NB4 (cell line): ENCODE measurements around the gene USP17L21.
"Not testable (repeated sequence)": the region's sequence is repeated elsewhere in the genome, so short reads cannot be mapped to it uniquely, and the experiment has no call there.

ENCODE experiments used
- DNase-seq: peaks from one replicate; pipeline ENCODE4 v3.0.0; 2010; ENCODE audit warnings: low read depth
- H3K4me3 ChIP-seq: one replicate; pipeline ENCODE4 v1.5.1; 2011; ENCODE audit warnings: mild to moderate bottlenecking, low read depth, low read length, moderate library complexity

Gene USP17L21

DNA sequence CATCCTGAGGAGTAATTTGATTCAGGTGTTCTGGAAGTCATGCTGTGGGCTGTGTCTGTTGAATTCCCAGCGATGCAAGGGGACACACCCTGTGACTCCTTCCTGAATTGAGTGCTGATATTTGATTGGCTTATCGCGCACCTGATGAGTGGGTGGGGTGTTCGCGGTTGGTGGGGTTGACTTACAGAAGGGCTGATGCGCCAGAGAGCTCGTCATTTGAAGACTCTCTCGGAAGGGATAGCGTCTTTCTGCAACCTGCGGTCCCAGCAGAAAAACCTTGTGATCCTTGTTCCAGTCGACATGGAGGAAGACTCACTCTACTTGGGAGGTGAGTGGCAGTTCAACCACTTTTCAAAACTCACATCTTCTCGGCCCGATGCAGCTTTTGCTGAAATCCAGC lies at the start of gene USP17L21:
Gene USP17L21 (plus strand): TSS at position 301 of the 400 bp plus-strand sequence. CDS start 0 bp downstream, at position 301.
- H3K4me3 ChIP-seq: not testable (repeated sequence)

DNA sequence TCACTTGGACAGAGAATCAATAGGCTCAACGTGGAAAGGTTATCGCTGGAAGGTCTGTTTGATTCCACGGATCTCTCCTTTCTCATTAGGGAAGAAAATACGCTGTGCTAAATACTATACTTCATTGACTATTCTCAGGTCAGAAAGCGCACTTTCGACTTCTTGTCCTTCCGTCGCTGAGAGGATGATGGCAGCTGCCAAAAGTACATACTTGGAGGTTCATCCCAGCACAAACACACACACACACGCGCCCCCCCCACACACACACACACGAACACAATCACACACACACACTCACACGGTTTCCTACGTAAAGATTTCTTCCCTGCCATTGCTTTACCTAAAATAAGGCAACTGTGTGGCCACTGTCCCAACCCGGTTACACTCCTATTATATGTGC lies 48.0 kb upstream of the USP17L21 start:
- not testable (repeated sequence) for H3K4me3 ChIP-seq, DNase-seq

More for the DNA sequence above, at the start of gene USP17L21:
- not testable (repeated sequence) for DNase-seq

- not testable (repeated sequence) for DNase-seq, H3K4me3 ChIP-seq
Measured at GRCh38 chr4:9215105-9215504, 47.6 kb upstream of the USP17L21 start, which contains the start of gene USP17L11. Gene USP17L11 (plus strand): TSS chr4:9215405. CDS start chr4:9215405, 0 bp downstream.

- not testable (repeated sequence) for DNase-seq, H3K4me3 ChIP-seq
Measured at GRCh38 chr4:9219852-9220251, 42.8 kb upstream of the USP17L21 start, which contains the start of gene USP17L12. Gene USP17L12 (plus strand): TSS chr4:9220152. CDS start chr4:9220152, 0 bp downstream.

GRCh38 chr4:9224596-9224995 lies 38.1 kb upstream of the USP17L21 start, which contains the start of gene USP17L13:
Gene USP17L13 (plus strand): TSS chr4:9224896. CDS start chr4:9224896, 0 bp downstream.
- H3K4me3 ChIP-seq, DNase-seq: not testable (repeated sequence)

DNA sequence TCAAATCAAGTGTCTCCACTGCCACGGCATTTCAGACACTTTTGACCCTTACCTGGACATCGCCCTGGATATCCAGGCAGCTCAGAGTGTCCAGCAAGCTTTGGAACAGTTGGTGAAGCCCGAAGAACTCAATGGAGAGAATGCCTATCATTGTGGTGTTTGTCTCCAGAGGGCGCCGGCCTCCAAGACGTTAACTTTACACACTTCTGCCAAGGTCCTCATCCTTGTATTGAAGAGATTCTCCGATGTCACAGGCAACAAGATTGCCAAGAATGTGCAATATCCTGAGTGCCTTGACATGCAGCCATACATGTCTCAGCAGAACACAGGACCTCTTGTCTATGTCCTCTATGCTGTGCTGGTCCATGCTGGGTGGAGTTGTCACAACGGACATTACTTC lies 32.4 kb upstream of the USP17L21 start:
- DNase-seq, H3K4me3 ChIP-seq: not testable (repeated sequence)

DNA sequence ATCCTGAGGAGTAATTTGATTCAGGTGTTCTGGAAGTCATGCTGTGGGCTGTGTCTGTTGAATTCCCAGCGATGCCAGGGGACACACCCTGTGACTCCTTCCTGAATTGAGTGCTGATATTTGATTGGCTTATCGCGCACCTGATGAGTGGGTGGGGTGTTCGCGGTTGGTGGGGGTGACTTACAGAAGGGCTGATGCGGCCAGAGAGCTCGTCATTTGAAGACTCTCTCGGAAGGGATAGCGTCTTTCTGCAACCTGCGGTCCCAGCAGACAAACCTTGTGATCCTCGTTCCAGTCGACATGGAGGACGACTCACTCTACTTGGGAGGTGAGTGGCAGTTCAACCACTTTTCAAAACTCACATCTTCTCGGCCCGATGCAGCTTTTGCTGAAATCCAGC lies 28.6 kb upstream of the USP17L21 start, which contains the start of gene USP17L15:
Gene USP17L15 (plus strand): TSS at position 301 of the 400 bp plus-strand sequence. CDS start 0 bp downstream, at position 301.
- not testable (repeated sequence) for DNase-seq, H3K4me3 ChIP-seq

GRCh38 chr4:9238461-9238860 lies 24.2 kb upstream of the USP17L21 start:
- H3K4me3 ChIP-seq: not testable (repeated sequence)
- DNase-seq: peak; percentile 1

- H3K4me3 ChIP-seq: not testable (repeated sequence)
Measured at GRCh38 chr4:9243579-9243978, 19.1 kb upstream of the USP17L21 start, which contains the start of gene USP17L17. Gene USP17L17 (plus strand): TSS chr4:9243879. CDS start chr4:9243879, 0 bp downstream.

DNA sequence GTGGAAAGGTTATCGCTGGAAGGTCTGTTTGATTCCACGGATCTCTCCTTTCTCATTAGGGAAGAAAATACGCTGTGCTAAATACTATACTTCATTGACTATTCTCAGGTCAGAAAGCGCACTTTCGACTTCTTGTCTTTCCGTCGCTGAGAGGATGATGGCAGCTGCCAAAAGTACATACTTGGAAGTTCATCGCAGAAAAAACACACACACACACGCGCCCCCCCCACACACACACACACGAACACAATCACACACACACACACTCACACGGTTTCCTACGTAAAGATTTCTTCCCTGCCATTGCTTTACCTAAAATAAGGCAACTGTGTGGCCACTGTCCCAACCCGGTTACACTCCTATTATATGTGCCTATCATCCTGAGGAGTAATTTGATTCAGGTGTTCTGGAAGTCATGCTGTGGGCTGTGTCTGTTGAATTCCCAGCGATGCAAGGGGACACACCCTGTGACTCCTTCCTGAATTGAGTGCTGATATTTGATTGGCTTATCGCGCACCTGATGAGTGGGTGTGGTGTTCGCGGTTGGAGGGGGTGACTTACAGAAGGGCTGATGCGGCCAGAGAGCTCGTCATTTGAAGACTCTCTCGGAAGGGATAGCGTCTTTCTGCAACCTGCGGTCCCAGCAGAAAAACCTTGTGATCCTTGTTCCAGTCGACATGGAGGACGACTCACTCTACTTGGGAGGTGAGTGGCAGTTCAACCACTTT lies 14.6 kb upstream of the USP17L21 start, which contains the start of gene USP17L18:
Gene USP17L18 (plus strand): TSS at position 678 of the 728 bp plus-strand sequence. CDS start 0 bp downstream, at position 678.
- peak; percentile 1 for DNase-seq
- H3K4me3 ChIP-seq: not testable (repeated sequence)

More at GRCh38 chr4:9243579-9243978, 19.1 kb upstream of the USP17L21 start, which contains the start of gene USP17L17:
- DNase-seq: not testable (repeated sequence)

- DNase-seq, H3K4me3 ChIP-seq: not testable (repeated sequence)
Measured at GRCh38 chr4:9253078-9253477, 9.6 kb upstream of the USP17L21 start, which contains the start of gene USP17L19. Gene USP17L19 (plus strand): TSS chr4:9253378. CDS start chr4:9253378, 0 bp downstream.

- not testable (repeated sequence) for DNase-seq, H3K4me3 ChIP-seq
Measured at GRCh38 chr4:9257824-9258223, 4.8 kb upstream of the USP17L21 start, which contains the start of gene USP17L20. Gene USP17L20 (plus strand): TSS chr4:9258124. CDS start chr4:9258124, 0 bp downstream.

- not testable (repeated sequence) for DNase-seq, H3K4me3 ChIP-seq
Measured at GRCh38 chr4:9267319-9267718, 4.6 kb downstream of the USP17L21 start, which contains the start of gene USP17L22. Gene USP17L22 (plus strand): TSS chr4:9267619. CDS start chr4:9267619, 0 bp downstream.

- not testable (repeated sequence) for DNase-seq
Measured at GRCh38 chr4:9271719-9272118, 9.0 kb downstream of the USP17L21 start.

More at GRCh38 chr4:9271719-9272118, 9.0 kb downstream of the USP17L21 start:
- H3K4me3 ChIP-seq: not testable (repeated sequence)
